NCI-H526 (cell line): ENCODE results near the gene DNAJC8.

ENCODE experiments used
- DNase-seq, 2 experiments: peaks; one replicate each; lab custom pipeline; 2025; lab: John Stamatoyannopoulos, UW

DNAJC8 gene

GRCh38 chr1:28249866-28250295 is 17.1 kb upstream of the DNAJC8 start:
- DNase-seq: no peak

- peak in 1 of 2 experiments; percentile 40 for DNase-seq
Observed at GRCh38 chr1:28249013-28249865, 16.4 kb upstream of the DNAJC8 start.

GRCh38 chr1:28248273-28249012 is 15.6 kb upstream of the DNAJC8 start:
- DNase-seq: peak; percentile 57 to 83

- no peak for DNase-seq
Observed at GRCh38 chr1:28247612-28248272, 14.9 kb upstream of the DNAJC8 start.

- no peak for DNase-seq
Observed at GRCh38 chr1:28246427-28246832, 13.6 kb upstream of the DNAJC8 start.

GRCh38 chr1:28244549-28245251 is 11.9 kb upstream of the DNAJC8 start:
- DNase-seq: no peak

- no peak for DNase-seq
Observed at GRCh38 chr1:28243685-28244311, 11.0 kb upstream of the DNAJC8 start.

GRCh38 chr1:28241638-28242241 is 8.9 kb upstream of the DNAJC8 start:
- DNase-seq: no peak

GRCh38 chr1:28240024-28240423 is 7.2 kb upstream of the DNAJC8 start:
- DNase-seq: no peak

- DNase-seq: no peak
Observed at GRCh38 chr1:28239004-28239403, 6.2 kb upstream of the DNAJC8 start.

GRCh38 chr1:28236656-28237322 is 4.0 kb upstream of the DNAJC8 start:
- no peak for DNase-seq

GRCh38 chr1:28235755-28236655 is 3.2 kb upstream of the DNAJC8 start, which contains the start of gene ATP5IF1:
Gene ATP5IF1 (plus strand): TSS chr1:28236124. CDS start chr1:28236184, 60 bp downstream.
- peak; percentile 97 to 98 for DNase-seq

GRCh38 chr1:28233264-28233606 is 406 bp upstream of the DNAJC8 start:
- DNase-seq: no peak

GRCh38 chr1:28229996-28230395 is 2.8 kb downstream of the DNAJC8 start:
- no peak for DNase-seq

- DNase-seq: no peak
Observed at GRCh38 chr1:28229089-28229488, 3.7 kb downstream of the DNAJC8 start.

GRCh38 chr1:28213315-28213714 is 19.5 kb downstream of the DNAJC8 start:
- no peak for DNase-seq

GRCh38 chr1:28209700-28210099 is 23.1 kb downstream of the DNAJC8 start:
- no peak for DNase-seq

GRCh38 chr1:28208818-28209441 is 23.9 kb downstream of the DNAJC8 start:
- DNase-seq: peak; percentile 59 to 73

GRCh38 chr1:28205243-28205642 is 27.6 kb downstream of the DNAJC8 start:
- no peak for DNase-seq
